Activated T-helper 2 cell treated with anti-CD3 and anti-CD28 coated beads, Interferon-gamma antibody, Interleukin-2, Interleukin-4, amounts not matched to agents 10 μg/mL and 5 μg/mL and 100 μg/mL, durations not matched to agents 14 hours and 24 hours and 36 hours (primary cell): ENCODE data around the gene PPM1E. TPM values are rescaled to one million over a fixed set of nuclear protein-coding genes. Genes with fewer than 3 reads are reported as not detected.
"Not testable (repeated sequence)": the region's sequence is repeated elsewhere in the genome, so short reads cannot be mapped to it uniquely, and the experiment has no call there.

Experiments used
- DNase-seq: peaks from one replicate; pipeline ENCODE4 v3.0.0; 2021; ENCODE audit warnings: low spot score
- H3K27ac Mint-ChIP-seq: one replicate; pipeline ENCODE4 v1.8.0; 2021; ENCODE audit warnings: mixed read lengths
- H3K27me3 Mint-ChIP-seq: one replicate; pipeline ENCODE4 v1.8.0; 2021; ENCODE audit warnings: low read depth, mixed read lengths
- H3K36me3 Mint-ChIP-seq: one replicate; pipeline ENCODE4 v1.8.0; 2021; ENCODE audit warnings: low read depth, mixed read lengths
- H3K4me1 Mint-ChIP-seq: one replicate; pipeline ENCODE4 v1.8.0; 2021; ENCODE audit warnings: low read depth, mixed read lengths
- H3K4me3 Mint-ChIP-seq: one replicate; pipeline ENCODE4 v1.8.0; 2021; ENCODE audit warnings: low read depth, mild to moderate bottlenecking, moderate library complexity, mixed read lengths
- H3K9me3 Mint-ChIP-seq: one replicate; pipeline ENCODE4 v1.8.0; 2021; ENCODE audit warnings: mixed read lengths
- intact Hi-C: fragments of 100-400 bp; cut with micrococcal nuclease; formaldehyde crosslinking; loops from one replicate; pipeline ENCODE4 v1.15.1; 2023
- total RNA-seq: library from RNA; stranded (reverse); gene quantifications from 2 replicates; pipeline ENCODE4 v1.2.3, GENCODE V29; 2022

The PPM1E gene
- total RNA-seq, 1 donor from 2014 or later: not detected

GRCh38 chr17:58947824-58948223 is 192.2 kb downstream of the PPM1E start:
- H3K4me1 Mint-ChIP-seq: no peaks in the 10 kb centered on the region
- H3K27ac Mint-ChIP-seq: no peak overlapping the region
- peaks cover 4% of the 10 kb centered on the region for H3K27me3 Mint-ChIP-seq
- H3K36me3 Mint-ChIP-seq: peaks cover 4% of the 10 kb centered on the region
- intact Hi-C loops: no loop called here
- H3K9me3 Mint-ChIP-seq: peaks cover 41% of the 10 kb centered on the region
- no peak for DNase-seq
- no peak overlapping the region for H3K4me3 Mint-ChIP-seq

- H3K27me3 Mint-ChIP-seq, H3K4me3 Mint-ChIP-seq, H3K27ac Mint-ChIP-seq, intact Hi-C loops, H3K36me3 Mint-ChIP-seq, H3K4me1 Mint-ChIP-seq, DNase-seq: not testable (repeated sequence)
- peaks cover 32% of the 10 kb centered on the region for H3K9me3 Mint-ChIP-seq
Observed at GRCh38 chr17:58954358-58954757, 198.7 kb downstream of the PPM1E start.

GRCh38 chr17:58956997-58957724 is 201.5 kb downstream of the PPM1E start:
- Mint-ChIP-seq H3K27me3 (no peaks in the 10 kb centered on the region), H3K36me3 (no peaks in the 10 kb centered on the region), H3K9me3 (peaks cover 10% of the 10 kb centered on the region), H3K27ac (no peak overlapping the region), H3K4me1 (peaks cover 5% of the 10 kb centered on the region), H3K4me3 (no peak overlapping the region)
- intact Hi-C loops: no loop called here
- no peak for DNase-seq

- H3K27ac Mint-ChIP-seq, H3K4me3 Mint-ChIP-seq, H3K9me3 Mint-ChIP-seq, DNase-seq, H3K4me1 Mint-ChIP-seq, H3K36me3 Mint-ChIP-seq, intact Hi-C loops, H3K27me3 Mint-ChIP-seq: not testable (repeated sequence)
Observed at GRCh38 chr17:58957725-58958073, 202.0 kb downstream of the PPM1E start.

GRCh38 chr17:58960068-58960467 is 204.4 kb downstream of the PPM1E start:
- H3K4me1 Mint-ChIP-seq: no peaks in the 10 kb centered on the region
- H3K27ac Mint-ChIP-seq: no peak overlapping the region
- intact Hi-C loops: no loop called here
- no peak overlapping the region for H3K4me3 Mint-ChIP-seq
- no peaks in the 10 kb centered on the region for H3K27me3 Mint-ChIP-seq
- H3K36me3 Mint-ChIP-seq: no peaks in the 10 kb centered on the region
- no peak for DNase-seq
- no peaks in the 10 kb centered on the region for H3K9me3 Mint-ChIP-seq

- Mint-ChIP-seq H3K4me1 (peaks cover 5% of the 10 kb centered on the region), H3K4me3 (no peak overlapping the region), H3K9me3 (no peaks in the 10 kb centered on the region), H3K27ac (no peak overlapping the region), H3K27me3 (peaks cover 2% of the 10 kb centered on the region), H3K36me3 (no peaks in the 10 kb centered on the region)
- intact Hi-C loops: no loop called here
- no peak for DNase-seq
Observed at GRCh38 chr17:58965221-58965620, 209.6 kb downstream of the PPM1E start.

- H3K27me3 Mint-ChIP-seq: peaks cover 2% of the 10 kb centered on the region
- H3K27ac Mint-ChIP-seq: no peak overlapping the region
- DNase-seq: no peak
- no peaks in the 10 kb centered on the region for H3K36me3 Mint-ChIP-seq
- H3K9me3 Mint-ChIP-seq: no peaks in the 10 kb centered on the region
- intact Hi-C loops: no loop called here
- H3K4me1 Mint-ChIP-seq: peaks cover 5% of the 10 kb centered on the region
- H3K4me3 Mint-ChIP-seq: no peak overlapping the region
Observed at GRCh38 chr17:58966208-58966607, 210.6 kb downstream of the PPM1E start.

- H3K27me3 Mint-ChIP-seq: peaks cover 2% of the 10 kb centered on the region
- DNase-seq: no peak
- intact Hi-C loops: no loop called here
- H3K9me3 Mint-ChIP-seq: no peaks in the 10 kb centered on the region
- H3K36me3 Mint-ChIP-seq: no peaks in the 10 kb centered on the region
- H3K4me3 Mint-ChIP-seq: no peak overlapping the region
- no peak overlapping the region for H3K27ac Mint-ChIP-seq
- H3K4me1 Mint-ChIP-seq: peaks cover 5% of the 10 kb centered on the region
Observed at GRCh38 chr17:58968426-58969061, 212.9 kb downstream of the PPM1E start.

- H3K27me3 Mint-ChIP-seq: peaks cover 2% of the 10 kb centered on the region
- intact Hi-C loops: no loop called here
- no peak for DNase-seq
- H3K9me3 Mint-ChIP-seq: no peaks in the 10 kb centered on the region
- H3K36me3 Mint-ChIP-seq: no peaks in the 10 kb centered on the region
- no peak overlapping the region for H3K4me3 Mint-ChIP-seq
- no peak overlapping the region for H3K27ac Mint-ChIP-seq
- peaks cover 5% of the 10 kb centered on the region for H3K4me1 Mint-ChIP-seq
Observed at GRCh38 chr17:58969156-58969555, 213.5 kb downstream of the PPM1E start.

- Mint-ChIP-seq H3K27ac (no peak overlapping the region), H3K4me1 (peaks cover 5% of the 10 kb centered on the region), H3K36me3 (no peaks in the 10 kb centered on the region), H3K27me3 (peaks cover 2% of the 10 kb centered on the region), H3K4me3 (no peak overlapping the region), H3K9me3 (no peaks in the 10 kb centered on the region)
- DNase-seq: no peak
- intact Hi-C loops: no loop called here
Observed at GRCh38 chr17:58969612-58970011, 214.0 kb downstream of the PPM1E start.

- H3K27ac Mint-ChIP-seq: no peak overlapping the region
- H3K36me3 Mint-ChIP-seq: no peaks in the 10 kb centered on the region
- H3K4me1 Mint-ChIP-seq: peaks cover 5% of the 10 kb centered on the region
- no peaks in the 10 kb centered on the region for H3K9me3 Mint-ChIP-seq
- no peak for DNase-seq
- intact Hi-C loops: no loop called here
- no peak overlapping the region for H3K4me3 Mint-ChIP-seq
- H3K27me3 Mint-ChIP-seq: peaks cover 3% of the 10 kb centered on the region
Observed at GRCh38 chr17:58970609-58971450, 215.2 kb downstream of the PPM1E start.

GRCh38 chr17:58974354-58974753 is 218.7 kb downstream of the PPM1E start:
- Mint-ChIP-seq H3K27ac (no peak overlapping the region), H3K4me1 (no peaks in the 10 kb centered on the region), H3K9me3 (no peaks in the 10 kb centered on the region), H3K4me3 (no peak overlapping the region), H3K27me3 (peaks cover 1% of the 10 kb centered on the region), H3K36me3 (no peaks in the 10 kb centered on the region)
- no peak for DNase-seq
- intact Hi-C loops: no loop called here

GRCh38 chr17:58976541-58976940 is 220.9 kb downstream of the PPM1E start:
- Mint-ChIP-seq H3K9me3 (no peaks in the 10 kb centered on the region), H3K4me1 (no peaks in the 10 kb centered on the region), H3K36me3 (no peaks in the 10 kb centered on the region), H3K4me3 (no peak overlapping the region), H3K27me3 (peaks cover 1% of the 10 kb centered on the region), H3K27ac (no peak overlapping the region)
- no peak for DNase-seq
- intact Hi-C loops: no loop called here
